Fibroblast of lung (primary cell): ENCODE measurements around the gene CTNNBIP1.

ENCODE experiments used
- CTCF ChIP-seq, 2 donors: IDR thresholded peaks in 1 of 2; conservative IDR thresholded peaks in 1 of 2; 1 replicate in 1 of 2; 2 replicates in 1 of 2; pipeline ENCODE4 v1.5.1; 2011 to 2012; ENCODE audit warnings: low read length in 2 of 2, control low read depth in 1 of 2, inconsistent platforms in 1 of 2, low read depth in 1 of 2, mild to moderate bottlenecking in 1 of 2
- EZH2 ChIP-seq: IDR thresholded peaks from 2 replicates; pipeline ENCODE4 v1.5.1; 2012; ENCODE audit warnings: low read length, control low read depth, mild to moderate bottlenecking; ENCODE audit errors: missing control alignments

DNA sequence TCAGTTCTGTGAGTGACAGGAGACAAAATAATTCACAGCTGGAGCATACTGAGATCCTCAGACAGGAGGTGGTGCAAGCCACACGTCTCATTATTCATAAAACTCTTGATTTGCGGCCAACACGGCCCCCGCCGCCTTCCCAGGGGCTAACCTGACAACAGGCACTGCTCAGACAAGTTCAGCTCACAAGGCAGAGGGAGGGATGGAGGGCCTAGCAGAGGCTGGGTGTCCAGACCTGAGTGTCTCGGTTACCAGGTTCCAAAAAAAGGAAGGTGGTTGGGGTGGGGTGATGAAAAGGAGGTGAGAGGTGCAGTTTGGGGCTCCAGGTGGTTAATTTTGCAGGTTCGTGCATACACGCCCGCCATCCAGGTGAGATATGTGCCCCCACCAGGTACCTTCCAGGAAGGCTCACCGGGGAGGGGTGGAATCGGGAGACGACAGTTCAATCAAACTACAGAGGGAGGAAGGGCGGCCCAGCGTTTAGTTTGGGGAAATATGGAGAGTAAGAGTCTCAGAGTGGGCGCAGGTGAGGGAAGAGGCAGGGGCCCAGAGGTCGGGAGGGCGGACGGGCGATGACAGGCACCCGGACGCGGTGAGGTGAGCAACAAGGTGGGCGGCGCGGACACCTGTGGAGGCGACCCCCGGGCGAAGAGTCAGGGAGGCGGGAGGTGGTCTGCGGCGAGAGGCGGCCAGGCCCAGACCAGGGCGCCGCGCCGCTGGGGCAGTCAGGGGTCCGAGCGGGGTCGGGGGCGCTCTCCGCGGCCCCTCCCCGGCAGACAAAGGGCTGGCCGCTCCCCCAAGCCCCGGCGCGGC is 629 bp downstream of the CTNNBIP1 start:
- TF ChIP-seq CTCF (conservative IDR thresholded peaks at IDR 0.05 in 1 of 2, IDR thresholded peaks at IDR 0.05 in 1 of 2; ENCODE audit: low read depth in 1 of 2, low read length in 2 of 2) (no peak), EZH2 (no peak)
